ENCODE data around the gene PLEKHF1.
"Not testable (repeated sequence)": the region's sequence is repeated elsewhere in the genome, so short reads cannot be mapped to it uniquely, and the experiment has no call there.

PLEKHF1 gene, protein sequence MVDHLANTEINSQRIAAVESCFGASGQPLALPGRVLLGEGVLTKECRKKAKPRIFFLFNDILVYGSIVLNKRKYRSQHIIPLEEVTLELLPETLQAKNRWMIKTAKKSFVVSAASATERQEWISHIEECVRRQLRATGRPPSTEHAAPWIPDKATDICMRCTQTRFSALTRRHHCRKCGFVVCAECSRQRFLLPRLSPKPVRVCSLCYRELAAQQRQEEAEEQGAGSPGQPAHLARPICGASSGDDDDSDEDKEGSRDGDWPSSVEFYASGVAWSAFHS

DNA sequence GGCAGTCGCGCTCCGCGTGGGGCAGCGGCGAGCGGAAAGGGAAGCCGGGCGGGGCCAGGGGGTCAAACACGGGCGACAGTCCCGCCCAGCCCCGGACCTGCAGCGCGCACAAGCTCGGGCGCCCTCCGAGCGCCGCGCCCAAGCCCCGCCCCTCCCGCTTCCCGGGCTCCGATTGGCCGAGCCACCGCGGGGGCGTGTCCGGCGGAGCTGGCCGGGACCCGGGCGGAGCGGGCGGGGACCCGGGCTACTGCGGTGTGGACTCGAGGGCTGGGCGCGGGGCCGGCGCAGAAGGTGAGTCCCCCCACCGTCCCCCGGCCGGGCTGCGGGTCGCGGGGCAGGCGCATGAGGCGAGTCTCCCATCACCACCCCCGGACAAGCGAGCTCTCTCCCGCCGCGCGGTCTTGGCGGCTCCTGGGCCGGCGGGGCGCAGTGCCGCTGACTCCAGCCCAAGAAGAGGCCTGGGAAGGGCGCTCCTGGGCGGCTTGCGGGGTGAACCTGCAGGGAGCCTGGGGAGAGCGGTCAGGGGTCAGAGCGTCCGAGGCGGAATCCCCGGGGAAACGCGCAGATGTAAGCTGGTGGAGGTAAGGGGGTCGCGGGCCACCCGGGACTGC lies at the start of gene PLEKHF1:
Gene PLEKHF1, plus strand, starts transcription at position 247 of the 611 bp plus-strand sequence. CDS start 8,379 bp downstream, outside the sequence.
- DNase-seq (ENCODE audit: low read depth in 2 of 2): peak; percentile 64 to 73

DNA sequence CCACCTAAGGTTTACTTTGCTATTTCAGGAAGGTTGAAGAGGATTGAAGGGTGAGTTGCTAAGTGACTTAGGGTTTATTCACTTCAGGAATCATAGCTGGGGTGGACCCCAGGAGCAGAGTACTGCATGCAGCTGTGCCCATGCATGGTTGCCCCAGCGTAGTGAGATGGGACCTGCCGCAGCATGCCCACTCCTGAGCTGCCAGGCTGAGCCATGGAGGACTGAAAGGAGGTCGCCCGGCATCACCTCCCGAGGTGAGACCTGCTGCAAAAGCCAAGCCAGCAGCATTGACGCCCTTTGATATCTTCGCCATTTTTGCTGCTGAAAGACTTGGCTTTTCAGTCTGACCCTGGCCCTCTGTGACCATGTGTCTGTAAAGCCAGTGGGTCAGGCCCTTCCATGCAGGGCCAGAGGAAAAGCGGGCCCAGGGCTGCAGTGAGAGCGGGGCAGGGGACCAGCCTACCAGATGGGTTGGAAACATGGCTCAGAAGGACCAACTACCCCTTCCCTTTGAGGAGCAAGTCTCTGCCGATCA lies 49.3 kb upstream of the PLEKHF1 start:
- DNase-seq (ENCODE audit: low read depth in 2 of 2): no peak

DNA sequence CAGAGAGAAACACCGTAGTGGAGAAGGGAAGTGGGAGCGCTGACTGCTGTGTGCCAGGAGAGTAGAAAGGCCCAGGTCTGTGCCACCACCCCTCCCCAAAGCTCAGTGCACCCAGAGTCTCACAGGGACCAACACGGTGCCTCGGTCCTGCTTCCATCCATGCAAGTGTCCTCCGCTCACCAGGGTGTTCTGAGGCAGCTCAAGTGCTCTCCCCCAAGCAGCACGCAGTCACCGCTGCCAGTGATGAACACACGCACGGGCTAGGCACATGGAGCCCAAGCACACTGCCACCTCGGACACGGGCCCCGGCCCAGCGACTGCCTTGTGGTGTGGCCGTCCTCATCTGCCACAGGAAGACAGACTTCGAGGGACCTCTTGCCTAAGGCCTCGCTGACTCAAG lies 48.7 kb upstream of the PLEKHF1 start:
- DNase-seq (ENCODE audit: low read depth in 2 of 2): no peak

DNA sequence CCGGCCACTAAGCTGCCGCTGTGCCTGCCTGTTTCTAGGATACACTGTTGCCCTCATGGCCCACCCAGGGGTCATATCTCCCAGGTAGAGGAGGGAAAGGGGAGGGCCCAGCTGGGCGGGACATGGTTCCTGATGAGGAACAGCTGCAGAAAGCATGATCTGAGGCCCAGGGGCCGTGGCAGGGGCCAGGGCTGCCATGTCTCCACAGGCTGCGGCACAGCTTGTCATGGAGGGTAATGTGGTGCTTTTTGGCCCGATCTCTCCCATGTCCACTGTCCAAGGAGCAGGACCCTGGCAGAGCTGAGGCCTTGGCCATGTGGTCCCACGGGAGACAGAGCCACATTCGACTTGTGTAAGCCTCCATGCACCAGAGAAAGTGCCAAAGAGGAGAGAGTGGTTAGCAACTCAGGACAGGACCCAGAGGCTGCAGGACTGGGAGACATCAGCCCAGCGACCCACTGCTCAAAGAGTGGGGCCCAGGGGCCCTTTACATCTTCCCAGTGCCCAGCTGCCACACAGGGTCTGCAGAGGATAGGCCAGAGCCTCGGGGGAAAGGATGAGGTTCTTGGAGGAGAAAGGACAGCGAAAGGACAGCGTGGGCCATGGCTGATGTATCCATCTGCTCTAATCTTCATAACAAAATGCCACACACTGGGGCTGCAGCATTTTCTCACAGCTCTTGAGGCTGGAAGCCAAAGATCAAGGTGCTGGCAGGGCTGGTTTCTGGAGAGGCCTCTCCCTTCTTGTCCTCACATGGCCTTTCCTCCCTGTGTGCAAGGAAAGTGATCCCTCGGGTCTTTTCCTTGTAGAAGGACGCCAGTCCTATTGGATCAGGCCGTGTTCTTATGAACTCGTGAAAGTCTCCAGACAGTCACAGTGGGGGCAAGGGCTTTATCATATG lies 47.6 kb upstream of the PLEKHF1 start:
- DNase-seq (ENCODE audit: low read depth in 2 of 2): no peak

DNA sequence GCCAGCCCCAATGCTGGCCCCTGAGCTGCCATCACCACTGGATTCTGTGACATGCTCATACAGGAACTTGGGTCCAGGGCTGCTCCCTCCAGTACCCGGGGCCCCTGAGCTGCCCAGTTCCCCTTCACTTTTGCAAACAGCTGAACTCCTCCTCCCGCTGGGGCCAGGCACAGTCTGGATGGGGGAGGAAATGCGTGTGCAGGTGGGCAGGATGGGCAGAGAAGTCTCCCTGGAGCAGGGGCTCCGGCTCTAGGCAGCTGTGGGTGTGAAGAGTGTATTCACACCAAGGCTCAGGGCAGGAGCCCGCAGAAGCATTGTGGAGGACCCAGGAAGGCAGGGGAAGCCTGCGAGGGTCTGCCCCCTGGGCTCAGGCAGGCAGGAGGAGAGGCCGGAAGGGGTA lies 46.8 kb upstream of the PLEKHF1 start:
- no peak for DNase-seq (ENCODE audit: low read depth in 2 of 2)

DNA sequence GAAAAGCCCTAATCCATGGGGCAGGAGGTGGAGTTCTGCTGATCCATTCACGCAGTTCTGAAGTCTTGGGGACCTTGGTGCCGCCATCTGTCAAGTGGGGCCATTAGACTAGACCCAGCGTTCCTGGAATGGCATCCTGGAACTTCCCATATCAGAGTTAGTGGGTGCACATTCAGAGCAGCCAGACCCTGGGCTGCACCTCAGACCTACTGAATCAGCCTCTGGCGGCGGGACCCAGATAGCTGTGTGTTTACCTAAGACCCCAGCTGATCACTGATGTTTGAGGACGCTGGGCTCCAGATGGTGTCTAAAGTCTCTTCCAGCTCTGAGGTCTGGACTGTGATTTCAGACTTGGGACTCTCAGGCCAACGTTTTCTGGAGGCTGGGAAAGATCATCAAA lies 46.4 kb upstream of the PLEKHF1 start:
- no peak for DNase-seq (ENCODE audit: low read depth in 2 of 2)

DNA sequence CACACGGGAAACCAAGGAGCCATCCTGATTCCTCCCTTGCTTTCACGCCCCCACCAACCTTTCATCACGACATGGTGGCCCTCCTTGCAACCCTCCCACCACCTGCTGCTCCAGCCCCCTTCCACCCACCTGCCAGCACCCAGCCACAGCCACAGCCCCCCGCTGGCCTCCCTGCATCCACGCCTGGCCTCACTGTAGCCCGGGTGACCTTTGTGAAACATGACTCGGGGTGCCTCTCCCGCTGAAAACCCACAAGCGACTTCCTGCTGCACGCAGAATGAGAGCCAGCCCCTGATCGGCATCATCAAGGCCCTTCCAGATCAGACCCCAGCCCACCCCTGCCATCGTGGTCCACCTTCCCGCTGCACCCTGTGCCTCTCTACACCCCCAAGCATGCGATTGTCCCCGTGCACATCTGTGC lies 44.3 kb upstream of the PLEKHF1 start:
- no peak for DNase-seq (ENCODE audit: low read depth in 2 of 2)

DNA sequence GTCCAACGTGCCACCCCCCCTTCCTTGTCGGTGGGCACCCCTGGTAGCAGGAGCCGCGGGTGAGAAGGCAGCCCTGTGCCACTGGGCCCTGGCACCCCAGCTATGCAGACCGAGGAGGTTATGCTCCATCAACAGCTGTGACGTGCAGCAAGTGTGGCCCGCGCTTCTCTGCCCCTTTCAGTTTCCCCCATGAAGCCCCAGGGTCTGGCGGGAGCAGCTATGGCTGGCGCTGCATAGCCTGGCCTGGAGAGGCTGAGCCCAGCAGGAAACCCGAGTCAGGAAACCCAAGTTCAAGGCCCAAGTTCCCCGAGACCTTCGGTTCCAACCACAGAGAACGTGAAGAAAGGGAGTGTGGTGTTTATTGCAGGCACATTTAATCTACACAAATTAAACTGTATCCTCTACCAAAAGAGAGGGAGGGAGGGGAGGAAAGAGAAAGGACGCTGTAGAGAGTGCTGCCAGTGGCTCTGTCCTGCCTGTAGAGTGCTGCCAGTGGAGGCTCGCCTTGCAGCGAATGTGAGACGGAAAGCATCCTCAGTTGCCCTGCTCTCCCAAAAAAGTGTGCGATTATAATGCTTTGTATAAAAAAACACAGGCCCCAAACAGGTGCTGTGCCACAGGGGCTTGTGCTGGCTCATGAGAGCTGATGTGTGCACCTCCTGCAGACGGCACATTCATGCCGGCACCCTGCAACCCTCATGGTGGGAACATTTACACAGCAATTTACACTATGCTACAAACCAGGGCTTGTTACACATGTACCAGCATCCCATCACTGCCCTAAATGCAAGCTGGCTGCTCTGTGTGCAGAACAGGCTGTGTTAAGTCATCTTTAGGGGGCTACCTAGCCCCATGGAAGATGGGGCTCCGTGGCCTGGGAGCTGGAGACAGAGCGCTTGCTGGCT lies 42.8 kb upstream of the PLEKHF1 start:
- DNase-seq (ENCODE audit: low read depth in 2 of 2): no peak

DNA sequence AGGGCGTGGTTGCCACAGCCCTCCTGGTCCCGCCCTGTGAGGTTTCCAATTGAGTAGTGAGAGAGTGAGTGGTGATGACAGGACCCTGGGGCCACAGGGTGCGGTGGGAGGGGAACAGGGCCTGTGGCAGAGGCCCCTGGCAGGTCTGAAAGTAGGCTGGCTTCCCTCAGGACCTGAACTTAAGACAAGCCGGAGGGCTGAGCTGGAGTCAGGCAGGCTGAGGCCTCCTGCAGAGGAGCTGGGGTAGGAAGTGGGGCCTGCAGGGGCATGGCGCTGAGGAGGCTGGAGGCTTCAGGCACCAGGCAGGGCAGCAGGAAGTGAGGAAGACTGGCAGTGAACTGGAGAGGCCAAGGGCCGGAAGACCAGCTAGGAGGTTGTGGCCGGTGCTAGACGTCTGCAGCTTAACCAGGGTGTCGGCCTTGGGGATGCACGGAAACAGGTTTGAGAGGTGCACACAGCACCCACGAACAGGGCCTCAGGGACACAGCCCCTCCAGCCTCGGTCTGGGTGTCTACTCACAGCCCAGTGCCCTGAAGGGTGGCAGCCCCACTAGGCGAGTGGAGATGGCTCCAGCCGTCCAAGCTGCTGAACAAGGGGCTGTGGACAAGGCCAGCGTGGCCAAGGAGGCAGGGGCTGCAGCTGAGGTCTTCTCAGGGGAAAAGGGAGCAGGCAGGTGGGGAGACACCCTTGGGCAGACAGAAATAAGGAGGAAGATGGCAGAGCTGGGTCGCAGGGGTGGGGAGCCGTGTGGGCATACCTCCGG lies 41.4 kb upstream of the PLEKHF1 start:
- no peak for DNase-seq (ENCODE audit: low read depth in 2 of 2)

DNA sequence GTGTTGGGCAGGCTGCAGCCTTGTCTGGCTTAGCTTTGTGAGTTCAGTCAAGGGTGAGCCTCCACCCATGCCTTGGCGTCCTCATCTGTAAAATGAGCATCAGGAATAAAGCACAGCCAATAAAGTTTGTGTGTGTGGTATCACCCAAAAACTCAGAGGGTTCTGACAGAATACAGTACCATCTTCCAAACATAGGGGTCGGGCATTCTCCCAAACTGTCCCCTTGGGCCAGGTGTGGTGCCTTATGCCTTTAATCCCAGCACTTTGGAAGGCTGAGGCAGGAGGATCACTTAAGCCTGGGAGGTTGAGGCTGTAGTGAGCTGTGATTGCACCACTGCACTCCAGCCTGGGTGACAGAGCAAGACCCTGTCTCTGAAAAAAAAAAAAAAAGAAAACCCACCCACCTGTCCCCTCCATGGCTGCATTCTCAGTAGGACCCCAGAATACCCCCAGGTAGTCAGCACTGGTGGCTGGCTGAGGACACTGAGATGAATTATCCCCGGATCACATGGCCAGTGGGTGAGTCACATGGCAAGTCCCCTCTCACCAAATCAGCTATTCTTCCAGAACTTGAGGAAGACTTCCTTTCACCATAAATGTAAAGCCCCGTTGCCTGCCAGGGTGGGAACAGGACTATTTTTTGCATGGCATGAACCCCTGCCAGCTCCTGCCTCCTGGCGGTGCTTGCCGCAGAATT lies 40.6 kb upstream of the PLEKHF1 start:
- DNase-seq (ENCODE audit: low read depth in 2 of 2): no peak

DNA sequence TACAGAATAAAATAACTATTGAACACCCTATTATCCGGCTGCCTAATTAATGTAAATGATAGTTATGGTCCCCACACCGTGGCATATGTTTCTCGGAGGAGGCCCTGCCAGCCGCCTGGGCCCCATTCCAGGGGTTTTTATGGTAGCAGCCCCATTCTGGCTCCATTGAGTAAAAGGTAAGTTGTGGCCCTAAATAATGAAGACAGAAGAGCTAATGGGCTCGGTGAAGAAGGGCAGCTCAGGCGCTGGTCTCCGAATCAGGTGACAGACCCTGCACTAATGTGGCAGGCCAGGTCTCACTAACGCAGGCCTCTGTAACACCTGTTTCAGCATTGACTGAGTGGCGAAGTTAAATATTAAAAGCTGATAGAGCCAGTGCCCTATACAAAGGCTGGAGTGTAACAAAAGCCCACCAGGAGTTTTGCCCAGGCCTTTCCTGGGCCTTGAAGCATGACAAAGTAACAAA lies 40.0 kb upstream of the PLEKHF1 start:
- DNase-seq (ENCODE audit: low read depth in 2 of 2): no peak

DNA sequence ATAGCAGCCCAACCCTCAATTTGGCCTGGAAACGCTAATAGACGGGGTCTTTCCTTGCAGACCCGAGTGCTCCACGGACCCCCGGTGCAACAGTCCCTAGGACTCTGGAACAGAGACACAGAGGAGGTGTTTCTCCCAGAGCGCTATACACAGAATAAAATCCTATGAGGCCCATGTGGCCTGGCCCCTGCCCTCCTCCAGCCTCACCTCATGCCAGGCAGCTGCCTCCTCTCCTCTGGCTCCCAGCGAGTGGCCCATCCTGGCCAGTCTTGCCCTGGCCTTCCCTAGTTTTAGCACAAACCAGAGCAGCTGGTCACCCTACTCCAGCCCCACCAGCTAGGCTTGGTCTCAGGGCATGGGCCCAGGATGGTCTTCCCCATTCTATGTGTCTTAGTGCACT lies 38.9 kb upstream of the PLEKHF1 start:
- DNase-seq (ENCODE audit: low read depth in 2 of 2): no peak

DNA sequence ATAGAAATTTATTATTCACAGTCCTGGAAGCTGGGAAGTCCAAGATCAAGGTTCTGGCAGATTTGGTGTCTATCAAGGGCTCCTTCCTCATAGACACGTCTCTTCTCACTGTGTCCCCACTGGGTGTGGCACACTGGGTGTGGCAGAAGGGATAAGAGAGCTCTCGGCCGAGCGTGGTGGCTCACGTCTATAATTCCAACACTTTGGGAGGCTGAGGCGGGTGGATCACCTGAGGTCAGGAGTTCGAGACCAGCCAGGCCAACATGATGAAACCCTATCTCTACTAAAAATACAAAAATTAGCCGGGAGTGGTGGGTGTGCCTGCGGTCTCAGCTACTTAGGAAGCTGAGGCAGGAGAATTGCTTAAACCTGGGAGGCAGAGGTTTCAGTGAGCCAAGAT lies 38.4 kb upstream of the PLEKHF1 start:
- DNase-seq (ENCODE audit: low read depth in 2 of 2): not testable (repeated sequence)

DNA sequence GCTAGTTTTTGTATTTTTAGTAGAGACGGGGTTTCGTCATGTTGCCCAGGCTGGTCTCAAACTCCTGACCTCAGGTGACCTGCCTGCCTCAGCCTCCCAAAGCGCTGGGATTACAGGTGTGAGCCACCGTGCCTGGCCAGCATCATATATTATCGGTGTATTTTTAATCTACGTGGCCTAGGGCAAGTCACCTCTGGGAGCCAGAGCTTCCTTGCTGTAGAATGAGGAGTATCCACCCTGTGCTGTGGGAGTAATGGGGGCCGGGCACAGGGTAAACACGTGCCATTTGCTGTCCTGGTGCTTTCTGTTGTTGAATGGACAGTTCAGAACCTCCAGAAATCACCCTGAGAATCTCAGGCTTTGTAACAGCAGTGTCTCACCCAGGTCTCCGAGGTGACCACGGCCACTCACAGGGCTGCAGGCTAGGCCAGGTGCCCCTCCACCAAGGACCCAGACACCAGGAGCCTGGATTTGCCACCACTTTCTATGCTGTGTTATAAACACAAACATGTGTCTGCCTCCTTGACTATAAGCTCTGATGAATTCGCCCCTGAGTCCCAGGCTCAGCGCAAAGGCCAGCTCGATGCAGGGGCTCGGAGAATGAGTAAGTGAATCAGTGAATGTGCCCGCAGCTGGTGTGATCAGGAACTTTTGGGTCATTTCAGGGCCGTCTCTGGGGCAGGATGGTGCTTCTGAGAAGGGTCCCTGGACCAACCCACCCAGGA lies 36.4 kb upstream of the PLEKHF1 start:
- DNase-seq (ENCODE audit: low read depth in 2 of 2): no peak

DNA sequence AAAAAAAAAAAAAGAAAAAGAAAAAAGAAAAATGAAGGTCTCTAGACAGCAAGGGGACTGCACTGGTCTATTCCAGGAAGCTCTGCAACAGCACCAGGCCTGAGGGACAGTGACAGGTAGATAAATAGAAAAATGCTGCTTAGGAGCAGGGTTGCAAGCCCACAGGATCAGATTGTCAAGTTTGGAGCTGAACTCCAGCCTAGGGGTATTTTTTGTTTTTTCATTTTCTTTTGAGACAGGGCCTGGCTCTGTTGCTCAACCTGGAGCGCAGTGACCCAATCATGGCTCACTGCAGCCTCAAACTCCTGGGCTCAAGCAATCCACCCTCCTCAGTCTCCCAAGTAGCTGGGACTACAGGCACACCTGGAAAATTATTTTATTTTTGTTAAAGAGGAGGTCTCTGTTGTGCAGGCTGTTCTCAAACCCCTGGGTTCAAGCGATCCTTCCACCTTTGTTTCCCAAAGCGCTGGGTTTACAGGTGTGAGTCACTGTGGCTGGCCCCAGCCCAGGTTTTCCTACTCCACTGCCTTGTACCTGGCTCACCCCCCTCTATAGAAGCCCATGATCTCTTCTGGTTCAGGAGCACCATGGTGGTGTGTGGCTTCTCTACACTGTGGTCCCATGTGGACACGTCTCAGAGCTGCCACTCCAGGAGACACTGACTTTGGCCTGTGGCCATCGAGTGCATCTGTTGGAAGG lies 35.3 kb upstream of the PLEKHF1 start:
- DNase-seq (ENCODE audit: low read depth in 2 of 2): no peak

DNA sequence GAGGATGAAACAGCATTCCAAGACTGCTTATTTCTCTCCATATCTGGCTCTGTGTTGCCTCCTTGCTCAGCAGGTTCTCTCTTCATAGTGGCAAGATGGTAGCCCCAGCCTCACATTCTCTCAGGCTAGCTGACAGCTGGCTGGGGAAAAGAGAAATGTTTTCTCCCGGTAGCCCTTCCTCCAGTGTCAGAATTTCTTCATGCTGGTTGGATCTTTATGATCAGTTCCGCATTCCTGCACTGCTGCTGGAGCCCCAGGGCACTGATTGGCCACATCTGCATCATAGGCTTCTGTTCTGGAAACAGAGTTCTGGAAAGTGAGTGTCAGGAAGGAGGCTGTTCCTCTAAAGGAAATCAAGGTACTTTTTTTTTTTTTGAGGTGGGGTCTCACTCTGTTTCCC lies 34.6 kb upstream of the PLEKHF1 start:
- DNase-seq (ENCODE audit: low read depth in 2 of 2): no peak

DNA sequence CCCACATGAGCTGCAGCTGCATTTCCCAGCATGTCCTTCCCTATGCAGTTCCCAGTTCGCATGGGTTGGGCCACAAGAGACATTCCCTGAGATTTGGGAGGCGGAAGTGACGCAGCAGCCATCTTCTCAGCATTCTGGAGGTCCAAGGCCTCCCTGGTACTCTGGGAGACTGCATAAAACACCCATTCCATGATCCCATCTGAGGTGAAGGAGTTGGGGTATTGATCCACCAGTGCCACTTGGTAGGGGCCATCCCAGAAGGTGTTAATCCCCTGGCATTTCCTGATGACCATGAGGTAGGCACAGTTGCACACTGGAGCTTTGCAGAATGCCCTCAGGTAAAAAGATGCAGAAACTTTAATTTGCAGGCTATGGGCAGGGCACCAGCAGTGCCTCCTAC lies 33.8 kb upstream of the PLEKHF1 start:
- no peak for DNase-seq (ENCODE audit: low read depth in 2 of 2)

DNA sequence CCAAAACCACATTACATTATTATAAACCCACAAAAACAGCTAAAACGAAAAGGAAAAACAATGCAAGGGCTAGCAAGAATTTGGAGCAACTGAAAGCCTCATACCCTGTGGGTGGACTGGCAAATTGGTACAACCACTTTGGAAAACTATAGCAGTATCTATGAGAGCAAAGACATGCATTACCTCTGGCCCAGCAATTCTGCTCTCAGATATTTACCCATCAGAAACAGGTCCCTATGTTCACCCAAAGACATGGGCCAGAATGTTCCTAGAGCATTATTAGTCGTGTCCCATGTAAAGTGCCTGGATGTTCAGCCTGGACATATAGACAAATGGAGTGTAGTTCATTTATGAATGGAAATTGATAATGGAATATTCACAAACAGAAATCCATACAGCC lies 31.3 kb upstream of the PLEKHF1 start:
- DNase-seq (ENCODE audit: low read depth in 2 of 2): no peak

All from stimulated activated CD8-positive, alpha-beta memory T cell treated with anti-CD3 and anti-CD28 coated beads, Interleukin-2, amount 100 ng/mL, for 1 hour (primary cell).